Neural progenitor cell (in vitro differentiated cells): Measurements from ENCODE around the gene PAQR9. TPM values are rescaled to one million over a fixed set of nuclear protein-coding genes. Genes with fewer than 3 reads are reported as not detected.

Experiments
- DNase-seq: peaks from one replicate; pipeline ENCODE4 v3.0.0-alpha.2; 2016; ENCODE audit warnings: low spot score
- H2AFZ ChIP-seq: fragments of 200-600 bp; sonication (generic); replicated peaks from 2 replicates; pipeline ENCODE4 v1.6.1; 2016; ENCODE audit warnings: antibody characterized with exemption
- H3F3A ChIP-seq: fragments of 200-600 bp; sonication (generic); 2 replicates; pipeline ENCODE4 v1.6.1; 2016; ENCODE audit warnings: antibody characterized with exemption, low read depth
- H3K27ac ChIP-seq: fragments of 200-600 bp; sonication (generic); 2 replicates; pipeline ENCODE4 v1.5.1; 2016; ENCODE audit warnings: mild to moderate bottlenecking
- H3K27me3 ChIP-seq: fragments of 200-600 bp; sonication (generic); 2 replicates; pipeline ENCODE4 v1.6.1; 2016; ENCODE audit warnings: mild to moderate bottlenecking, moderate library complexity
- H3K36me3 ChIP-seq: fragments of 200-600 bp; sonication (generic); 2 replicates; pipeline ENCODE4 v1.5.1; 2016
- H3K4me1 ChIP-seq: fragments of 200-600 bp; sonication (generic); 2 replicates; pipeline ENCODE4 v1.6.1; 2016; ENCODE audit warnings: mixed run types
- H3K4me2 ChIP-seq: fragments of 200-600 bp; sonication (generic); 2 replicates; pipeline ENCODE4 v1.6.1; 2016
- H3K4me3 ChIP-seq: fragments of 200-600 bp; sonication (generic); 2 replicates; pipeline ENCODE4 v1.5.1; 2016
- H3K79me2 ChIP-seq: fragments of 200-600 bp; sonication (generic); 2 replicates; pipeline ENCODE4 v1.6.1; 2016; ENCODE audit warnings: low read depth
- H3K9ac ChIP-seq: fragments of 200-600 bp; sonication (generic); 2 replicates; pipeline ENCODE4 v1.6.1; 2016
- H3K9me3 ChIP-seq: fragments of 200-600 bp; sonication (generic); 2 replicates; pipeline ENCODE4 v1.5.1; 2016; ENCODE audit warnings: low read depth
- H4K20me1 ChIP-seq: fragments of 200-600 bp; sonication (generic); 2 replicates; pipeline ENCODE4 v1.6.1; 2016; ENCODE audit warnings: low read depth
- H3K27ac Mint-ChIP-seq: 3 replicates; pipeline ENCODE4 v1.8.0; 2021; ENCODE audit warnings: mixed read lengths
- H3K27me3 Mint-ChIP-seq: 2 replicates; pipeline ENCODE4 v1.8.0; 2022; ENCODE audit warnings: low read depth, mild to moderate bottlenecking, inconsistent platforms, moderate library complexity, mixed read lengths; ENCODE audit not compliant: insufficient read depth
- H3K36me3 Mint-ChIP-seq: 3 replicates; pipeline ENCODE4 v1.8.0; 2021; ENCODE audit warnings: mixed read lengths
- H3K4me1 Mint-ChIP-seq: 3 replicates; pipeline ENCODE4 v1.8.0; 2021; ENCODE audit warnings: mixed read lengths
- H3K4me3 Mint-ChIP-seq: 3 replicates; pipeline ENCODE4 v1.8.0; 2021; ENCODE audit warnings: mild to moderate bottlenecking, moderate library complexity, mixed read lengths
- H3K9me3 Mint-ChIP-seq: 3 replicates; pipeline ENCODE4 v1.8.0; 2020; ENCODE audit warnings: mixed read lengths
- EZH2 ChIP-seq: fragments of 200-600 bp; sonication (generic); IDR thresholded peaks from 2 replicates; pipeline ENCODE4 v1.6.1; 2017; ENCODE audit warnings: antibody characterized with exemption, mild to moderate bottlenecking, moderate library complexity
- EZH2phosphoT487 ChIP-seq: fragments of 200-600 bp; sonication (generic); IDR thresholded peaks from 2 replicates; pipeline ENCODE4 v1.6.1; 2017; ENCODE audit warnings: antibody characterized with exemption
- total RNA-seq: library from RNA; depleted of rRNA; stranded (reverse); fragments of >200 nt; gene quantifications from 2 replicates; pipeline ENCODE4 v1.2.3, GENCODE V29; 2015; ENCODE audit warnings: low replicate concordance
- TF ChIP-seq, protein P1 (sequence below): fragments of 200-600 bp; sonication (generic); IDR thresholded peaks from 2 replicates; pipeline ENCODE4 v1.5.1; 2017; ENCODE audit warnings: antibody characterized with exemption, mild to moderate bottlenecking

Gene PAQR9
- total RNA-seq, 1 donor from 2014 or later, result 2.2 TPM

DNA sequence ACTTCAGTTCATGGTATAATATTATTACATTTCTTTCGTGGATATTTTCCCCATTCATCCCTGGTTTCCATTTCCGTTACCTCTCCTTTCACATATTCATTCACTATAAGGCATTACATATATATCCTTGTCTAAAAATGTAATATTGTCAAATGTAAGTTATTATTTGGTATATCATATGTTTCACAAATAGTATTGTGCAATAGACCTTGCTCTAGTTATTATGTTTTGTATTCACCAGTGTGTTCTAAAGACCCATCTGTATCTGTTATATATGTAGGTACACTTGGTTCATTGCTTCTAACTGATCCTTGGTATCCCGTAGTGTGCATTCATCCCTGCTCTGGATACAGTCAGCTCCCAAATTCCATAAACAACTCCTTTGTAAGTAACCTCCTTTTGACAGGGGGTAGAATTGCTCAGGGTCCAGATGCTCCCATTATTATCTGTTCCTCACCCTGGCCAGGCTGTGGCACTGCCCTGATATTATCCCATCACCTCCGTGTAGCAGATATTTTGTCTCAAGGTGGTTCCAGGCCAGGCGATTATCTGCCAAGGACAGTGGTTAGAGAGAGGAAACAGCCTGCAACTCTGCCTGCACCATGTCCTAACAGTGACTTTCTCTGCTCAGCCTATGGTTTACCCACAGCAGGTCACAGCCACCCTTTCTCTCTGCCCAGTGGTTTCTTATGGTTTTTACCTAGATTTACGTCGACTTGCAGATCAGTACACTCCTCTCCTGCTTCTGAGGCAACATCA, 29.2 kb downstream of the PAQR9 start:
- Histone ChIP-seq H3K4me2 (no peak overlapping the region), H2AFZ (no peak overlapping the region), H3K9ac (no peak overlapping the region), H3K27me3 (no peaks in the 10 kb centered on the region), H3K27ac (no peak overlapping the region), H3F3A (no peaks in the 10 kb centered on the region), H4K20me1 (no peaks in the 10 kb centered on the region), H3K36me3 (no peaks in the 10 kb centered on the region), H3K79me2 (no peaks in the 10 kb centered on the region), H3K9me3 (no peaks in the 10 kb centered on the region), H3K4me3 (no peak overlapping the region), H3K4me1 (no peaks in the 10 kb centered on the region)
- H3K9me3 Mint-ChIP-seq, result no peaks in the 10 kb centered on the region
- TF ChIP-seq EZH2 (no peak), EZH2phosphoT487 (no peak)
- TF ChIP-seq, protein P1, sequence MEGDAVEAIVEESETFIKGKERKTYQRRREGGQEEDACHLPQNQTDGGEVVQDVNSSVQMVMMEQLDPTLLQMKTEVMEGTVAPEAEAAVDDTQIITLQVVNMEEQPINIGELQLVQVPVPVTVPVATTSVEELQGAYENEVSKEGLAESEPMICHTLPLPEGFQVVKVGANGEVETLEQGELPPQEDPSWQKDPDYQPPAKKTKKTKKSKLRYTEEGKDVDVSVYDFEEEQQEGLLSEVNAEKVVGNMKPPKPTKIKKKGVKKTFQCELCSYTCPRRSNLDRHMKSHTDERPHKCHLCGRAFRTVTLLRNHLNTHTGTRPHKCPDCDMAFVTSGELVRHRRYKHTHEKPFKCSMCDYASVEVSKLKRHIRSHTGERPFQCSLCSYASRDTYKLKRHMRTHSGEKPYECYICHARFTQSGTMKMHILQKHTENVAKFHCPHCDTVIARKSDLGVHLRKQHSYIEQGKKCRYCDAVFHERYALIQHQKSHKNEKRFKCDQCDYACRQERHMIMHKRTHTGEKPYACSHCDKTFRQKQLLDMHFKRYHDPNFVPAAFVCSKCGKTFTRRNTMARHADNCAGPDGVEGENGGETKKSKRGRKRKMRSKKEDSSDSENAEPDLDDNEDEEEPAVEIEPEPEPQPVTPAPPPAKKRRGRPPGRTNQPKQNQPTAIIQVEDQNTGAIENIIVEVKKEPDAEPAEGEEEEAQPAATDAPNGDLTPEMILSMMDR, result no peak
- H3K27ac Mint-ChIP-seq, result no peak overlapping the region
- peaks cover 2% of the 10 kb centered on the region for H3K27me3 Mint-ChIP-seq
- no peak for DNase-seq
- no peaks in the 10 kb centered on the region for H3K36me3 Mint-ChIP-seq
- no peaks in the 10 kb centered on the region for H3K4me1 Mint-ChIP-seq
- no peak overlapping the region for H3K4me3 Mint-ChIP-seq

DNA sequence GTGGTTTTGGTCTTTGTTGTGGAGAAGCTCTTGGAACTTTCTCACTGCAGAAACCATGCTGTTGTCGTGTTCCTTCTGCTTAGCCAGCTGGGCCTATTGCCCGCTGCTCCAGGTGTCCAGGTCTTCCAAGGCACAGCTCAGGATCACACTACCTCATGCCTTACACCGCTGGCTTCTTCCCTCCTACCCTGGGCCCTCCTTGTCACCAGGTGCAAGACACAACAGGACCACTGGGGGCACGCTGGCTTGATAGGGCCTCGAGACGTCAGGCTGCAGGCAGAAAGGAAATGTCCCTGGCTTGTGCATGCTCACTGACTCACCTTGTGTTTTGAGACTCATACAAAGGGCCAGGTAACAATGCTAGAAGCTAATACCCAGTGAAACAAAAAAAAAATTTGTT, 32.3 kb downstream of the PAQR9 start:
- H3K36me3 Mint-ChIP-seq, result no peaks in the 10 kb centered on the region
- Histone ChIP-seq H3K4me2 (no peak overlapping the region), H3K9me3 (no peaks in the 10 kb centered on the region), H3F3A (no peaks in the 10 kb centered on the region), H3K4me1 (no peaks in the 10 kb centered on the region), H3K79me2 (no peaks in the 10 kb centered on the region), H3K9ac (no peak overlapping the region), H3K27ac (no peak overlapping the region), H3K36me3 (no peaks in the 10 kb centered on the region), H4K20me1 (no peaks in the 10 kb centered on the region), H3K4me3 (no peak overlapping the region), H2AFZ (peak overlapping the region; percentile 18), H3K27me3 (no peaks in the 10 kb centered on the region)
- H3K4me3 Mint-ChIP-seq, result no peak overlapping the region
- no peaks in the 10 kb centered on the region for H3K9me3 Mint-ChIP-seq
- H3K27me3 Mint-ChIP-seq, result peaks cover 2% of the 10 kb centered on the region
- TF ChIP-seq EZH2, result no peak
- TF ChIP-seq EZH2phosphoT487, result no peak
- TF ChIP-seq, protein P1, result no peak
- no peaks in the 10 kb centered on the region for H3K4me1 Mint-ChIP-seq
- no peak overlapping the region for H3K27ac Mint-ChIP-seq
- DNase-seq, result no peak

DNA sequence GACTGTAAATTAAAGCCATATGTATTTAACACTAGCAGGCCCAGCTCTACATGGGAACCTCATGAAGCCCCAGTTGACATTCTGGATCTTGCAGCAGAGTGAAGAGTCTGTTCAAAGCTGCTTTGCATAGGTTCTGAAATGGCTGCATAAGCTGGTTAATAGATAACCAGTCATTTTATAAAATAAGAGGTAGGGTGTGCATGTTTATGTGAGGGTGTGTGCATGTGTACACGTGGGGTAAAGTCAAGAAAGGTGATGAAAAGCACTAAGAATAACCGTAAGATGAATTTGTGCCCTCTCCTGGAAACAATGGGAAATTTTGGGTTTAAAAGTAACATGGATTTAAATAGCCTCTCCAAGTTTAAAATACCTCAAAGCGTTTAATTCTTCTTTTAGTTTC, 33.0 kb downstream of the PAQR9 start:
- no peaks in the 10 kb centered on the region for H3K27me3 ChIP-seq
- H3K36me3 ChIP-seq, result no peaks in the 10 kb centered on the region
- DNase-seq, result no peak
- TF ChIP-seq EZH2, result no peak
- no peak for TF ChIP-seq EZH2phosphoT487
- TF ChIP-seq, protein P1, result no peak
- H3F3A ChIP-seq, result no peaks in the 10 kb centered on the region
- Mint-ChIP-seq H3K4me3 (no peak overlapping the region), H3K4me1 (no peaks in the 10 kb centered on the region), H3K36me3 (no peaks in the 10 kb centered on the region), H3K27ac (no peak overlapping the region), H3K9me3 (no peaks in the 10 kb centered on the region), H3K27me3 (peaks cover 3% of the 10 kb centered on the region)
- no peak overlapping the region for H3K9ac ChIP-seq
- no peaks in the 10 kb centered on the region for H3K9me3 ChIP-seq
- H3K27ac ChIP-seq, result no peak overlapping the region
- H3K4me3 ChIP-seq, result no peak overlapping the region
- no peak overlapping the region for H2AFZ ChIP-seq
- H4K20me1 ChIP-seq, result no peaks in the 10 kb centered on the region
- H3K79me2 ChIP-seq, result no peaks in the 10 kb centered on the region
- no peak overlapping the region for H3K4me2 ChIP-seq
- no peaks in the 10 kb centered on the region for H3K4me1 ChIP-seq
